HCT116 (cell line): ENCODE measurements around the gene COTL1. TPM values are rescaled to one million over a fixed set of nuclear protein-coding genes. Genes with fewer than 3 reads are reported as not detected.

Source experiments
- ATAC-seq: fragments of 200-7000 bp; cut with Tn5 transposase; 2 replicates; pipeline ENCODE4 v1.9.1; 2020; ENCODE audit warnings: mild to moderate bottlenecking, moderate library complexity
- BruUV-seq: library from RNA; stranded (reverse); fragments of 400-500 nt; replicated peaks from 2 replicates; lab custom pipeline; 2021; lab: Mats Ljungman, UMichigan
- CTCF ChIA-PET: fragments of 300-600 bp; sonication (Branson Sonifier 250); formaldehyde crosslinking; loops from one replicate; lab custom pipeline; 2021; ENCODE audit warnings: antibody characterized with exemption; lab: Charles Lee
- POLR2A ChIA-PET: fragments of 300-600, 350-600 bp; sonication (Branson Sonifier 250); formaldehyde crosslinking; loops from one replicate; lab custom pipeline; 2021; ENCODE audit warnings: antibody characterized with exemption; lab: Charles Lee
- RAD21 ChIA-PET, 2 experiments: fragments of 300-600 bp; sonication (Branson Sonifier 250); formaldehyde crosslinking; loops; one replicate each; lab custom pipeline; 2023; ENCODE audit warnings: low total read pairs in 2 of 2; ENCODE audit not compliant: uncharacterized antibody in 2 of 2, unreplicated experiment in 2 of 2, low non-redundant PET in 1 of 2; lab: Charles Lee
- DNase-seq: peaks from one replicate; pipeline ENCODE4 v3.0.0-alpha.2; 2010; ENCODE audit warnings: low read depth, low spot score
- H2AFZ ChIP-seq: fragments of 200-600 bp; shearing (Covaris generic), sonication (generic); 2 replicates; pipeline ENCODE4 v1.6.1; 2017; ENCODE audit warnings: low read depth, mixed run types, mixed read lengths, antibody characterized with exemption, low read length; ENCODE audit not compliant: poor library complexity, severe bottlenecking
- H3K27ac ChIP-seq: 2 replicates; pipeline ENCODE4 v1.5.1; 2012; ENCODE audit warnings: low read depth, low read length
- H3K27me3 ChIP-seq: fragments of 200-600 bp; sonication (generic); 2 replicates; pipeline ENCODE4 v1.6.1; 2016; ENCODE audit warnings: mixed run types, low read length, mixed read lengths; ENCODE audit not compliant: insufficient read depth
- H3K36me3 ChIP-seq, 2 experiments: fragments of 200-500 bp in 1 of 2; fragments of 200-600 bp in 1 of 2; sonication (Bioruptor generic) in 1 of 2; sonication (generic) in 1 of 2; 2 replicates each; pipeline versions ENCODE4 v1.5.1 to v1.6.1; 2014 to 2016; ENCODE audit warnings: low read length in 2 of 2, inconsistent platforms in 1 of 2, mixed read lengths in 1 of 2, mixed run types in 1 of 2; ENCODE audit not compliant: insufficient read depth in 2 of 2, control insufficient read depth in 1 of 2
- H3K4me1 ChIP-seq, 2 experiments: fragments of 200-600 bp in 1 of 2; sonication (generic) in 1 of 2; 2 replicates each; pipeline versions ENCODE4 v1.5.1 to v1.6.1; 2012 to 2017; ENCODE audit warnings: low read length in 2 of 2, inconsistent platforms in 1 of 2, mild to moderate bottlenecking in 1 of 2, mixed read lengths in 1 of 2, mixed run types in 1 of 2, moderate library complexity in 1 of 2; ENCODE audit not compliant: insufficient read depth in 2 of 2, control insufficient read depth in 1 of 2
- H3K4me2 ChIP-seq: fragments of 200-600 bp; sonication (generic); 2 replicates; pipeline ENCODE4 v1.6.1; 2017; ENCODE audit warnings: mixed run types, low read length, mixed read lengths
- H3K4me3 ChIP-seq, 2 experiments: fragments of 200-600 bp in 1 of 2; sonication (generic) in 1 of 2; replicated peaks in 1 of 2; 2 replicates each; pipeline ENCODE4 v1.5.1; 2011 to 2016; ENCODE audit warnings: low read length in 2 of 2, control low read depth in 1 of 2, low read depth in 1 of 2, mild to moderate bottlenecking in 1 of 2, mixed read lengths in 1 of 2, mixed run types in 1 of 2
- H3K79me2 ChIP-seq: fragments of 200-600 bp; sonication (generic); 2 replicates; pipeline ENCODE4 v1.6.1; 2017; ENCODE audit warnings: mild to moderate bottlenecking, mixed run types, low read length, moderate library complexity, mixed read lengths; ENCODE audit not compliant: insufficient read depth
- H3K9ac ChIP-seq: fragments of 200-600 bp; sonication (generic); 2 replicates; pipeline ENCODE4 v1.6.1; 2016; ENCODE audit warnings: low read length, mixed read lengths
- H3K9me2 ChIP-seq: fragments of 200-600 bp; sonication (generic), shearing (Covaris generic); 2 replicates; pipeline ENCODE4 v1.6.1; 2017; ENCODE audit warnings: mixed run types, mild to moderate bottlenecking, moderate library complexity; ENCODE audit not compliant: insufficient read depth
- H3K9me3 ChIP-seq, 2 experiments: fragments of 200-500 bp in 1 of 2; fragments of 200-600 bp in 1 of 2; sonication (Bioruptor generic) in 1 of 2; sonication (generic) in 1 of 2; 2 replicates each; pipeline ENCODE4 v1.6.1; 2014 to 2017; ENCODE audit warnings: low read length in 2 of 2, mixed read lengths in 2 of 2, inconsistent platforms in 1 of 2, low read depth in 1 of 2, mild to moderate bottlenecking in 1 of 2, mixed run types in 1 of 2, moderate library complexity in 1 of 2; ENCODE audit not compliant: control insufficient read depth in 1 of 2, insufficient read depth in 1 of 2
- H4K20me1 ChIP-seq: fragments of 200-600 bp; sonication (generic), shearing (Covaris generic); 2 replicates; pipeline ENCODE4 v1.6.1; 2017; ENCODE audit warnings: mixed run types, mild to moderate bottlenecking, moderate library complexity; ENCODE audit not compliant: insufficient read depth
- CBX3 ChIP-seq: IDR thresholded peaks from 2 replicates; pipeline ENCODE4 v1.6.1; 2012; ENCODE audit warnings: low read depth
- CEBPB ChIP-seq: IDR thresholded peaks from 2 replicates; pipeline ENCODE4 v1.6.1; 2012; ENCODE audit warnings: low read depth
- ELF1 ChIP-seq: IDR thresholded peaks from 2 replicates; pipeline ENCODE4 v1.6.1; 2012; ENCODE audit warnings: low read depth, borderline replicate concordance
- JUND ChIP-seq: IDR thresholded peaks from 2 replicates; pipeline ENCODE4 v1.6.1; 2012
- POLR2AphosphoS5 ChIP-seq: IDR thresholded peaks from 2 replicates; pipeline ENCODE4 v1.6.1; 2011; ENCODE audit warnings: mild to moderate bottlenecking, low read depth, low read length, moderate library complexity
- intact Hi-C: fragments of 100-400 bp; cut with micrococcal nuclease; formaldehyde crosslinking; loops from 2 replicates; pipeline ENCODE4 v1.10.0; 2022
- total RNA-seq: library from RNA; stranded (reverse); gene quantifications from one replicate; pipeline ENCODE4 v1.2.1, GENCODE V29; 2021; ENCODE audit not compliant: unreplicated experiment

Gene COTL1
- total RNA-seq, 1 experiment from 2014 or later: 276 TPM

DNA sequence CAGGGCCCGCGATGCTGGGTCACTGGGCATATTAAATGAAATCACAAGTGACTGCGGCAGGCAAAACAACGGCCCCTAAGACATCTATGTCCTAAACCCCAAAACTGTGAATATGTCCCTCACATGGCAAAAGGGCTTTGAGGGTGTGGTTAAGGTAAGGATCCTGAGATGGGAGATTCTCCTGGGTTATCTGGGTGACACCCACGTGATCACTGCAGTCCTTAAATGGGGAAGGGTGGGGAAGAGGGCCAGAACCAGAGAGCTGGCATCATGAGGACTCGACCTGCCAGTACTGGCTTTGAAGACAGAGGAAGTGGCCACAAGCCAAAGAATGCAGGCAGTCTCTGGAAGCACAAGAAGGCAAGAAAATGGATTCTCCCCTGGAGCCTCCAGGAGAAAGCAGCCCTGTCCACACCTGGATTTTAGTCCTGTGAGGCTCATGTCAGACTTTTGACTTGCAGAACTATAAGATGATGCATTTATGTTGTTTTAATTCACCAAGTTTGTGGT, 12.5 kb downstream of the COTL1 start:
- POLR2A ChIA-PET: interaction anchor here (1.3 kb wide), 1 partner anchor 13 kb away, joined by 4 read pairs; the partner anchor contains the start of gene COTL1
- no peak for TF ChIP-seq ELF1
- TF ChIP-seq CBX3: 0 out of 2 replicates have a peak, but pooled peaks have one; percentile 40
- DNase-seq: no peak
- Histone ChIP-seq H3K4me2 (no peak overlapping the region), H3K4me1 (peaks cover 37 to 63% of the 10 kb centered on the region in 2 experiments), H3K79me2 (peaks cover 93% of the 10 kb centered on the region), H3K9me3 (no peaks in the 10 kb centered on the region), H3K9me2 (no peaks in the 10 kb centered on the region), H3K9ac (no peak overlapping the region), H3K36me3 (peaks cover 0 to 2% of the 10 kb centered on the region in 2 experiments; a peak in 1 of 4 replicates), H3K4me3 (no peak overlapping the region), H3K27ac (no peak overlapping the region), H2AFZ (no peak overlapping the region), H3K27me3 (no peaks in the 10 kb centered on the region), H4K20me1 (peaks cover 4% of the 10 kb centered on the region; the same call in 1 of the 2 replicates)
- no peak for ATAC-seq
- RAD21 ChIA-PET: no interaction called here
- intact Hi-C loops: no loop called here
- CTCF ChIA-PET: no interaction called here
- BruUV-seq: no TSS peak

DNA sequence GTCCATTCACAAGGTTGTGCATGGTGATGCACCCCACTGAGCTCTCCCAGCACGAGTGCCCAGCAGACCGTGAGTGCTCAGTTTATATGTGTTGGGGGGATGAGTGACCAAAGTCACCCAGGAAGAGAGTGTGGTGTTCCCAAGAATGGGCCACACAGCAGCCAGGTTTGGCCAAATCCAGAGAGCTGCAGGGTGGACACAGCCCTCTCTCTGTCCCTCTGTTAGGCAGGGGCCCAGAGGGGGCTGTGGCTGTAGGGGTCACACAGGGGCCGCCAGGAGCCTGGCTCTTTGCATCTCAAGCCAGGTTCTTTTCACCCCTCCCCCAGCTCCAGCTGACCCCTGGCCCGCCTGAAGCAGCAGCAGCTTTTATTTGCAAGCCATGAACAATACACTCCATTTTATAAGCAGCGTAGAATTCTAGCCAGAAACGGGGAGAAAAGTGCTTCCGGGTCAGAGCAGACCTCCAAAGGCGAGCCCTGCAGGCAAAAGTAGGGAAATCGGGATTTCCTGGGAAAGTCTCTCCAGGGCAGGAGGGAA, 13.3 kb downstream of the COTL1 start:
- Histone ChIP-seq H3K9ac (0 out of 2 replicates have a peak overlapping the region, but pooled peaks have one; percentile 7), H3K4me1 (peaks cover 39 to 63% of the 10 kb centered on the region in 2 experiments), H3K27ac (no peak overlapping the region), H3K9me3 (no peaks in the 10 kb centered on the region), H3K27me3 (no peaks in the 10 kb centered on the region), H4K20me1 (peaks cover 4% of the 10 kb centered on the region; the same call in 1 of the 2 replicates), H3K4me3 (no peak overlapping the region), H3K79me2 (peaks cover 95% of the 10 kb centered on the region), H3K4me2 (peak overlapping the region; percentile 24), H3K9me2 (no peaks in the 10 kb centered on the region), H3K36me3 (no peaks in the 10 kb centered on the region; a peak in 1 of 4 replicates), H2AFZ (no peak overlapping the region)
- ChIA-PET POLR2A (no interaction called here), CTCF (no interaction called here), RAD21 (no interaction called here)
- intact Hi-C loops: no loop called here
- ATAC-seq (no peak), DNase-seq (no peak)
- TF ChIP-seq JUND: no peak
- TF ChIP-seq CEBPB: no peak
- TF ChIP-seq POLR2AphosphoS5: no peak
- TF ChIP-seq CBX3: no peak
- no TSS peak for BruUV-seq
